ENCODE measurements around the gene NOL11. TPM values are rescaled to one million over a fixed set of nuclear protein-coding genes. Genes with fewer than 3 reads are reported as not detected.

The NOL11 gene
- 53.4 and 56.5 TPM in 2 replicates for total RNA-seq (2014; rRNA removed; shearing (Covaris generic))

GRCh38 chr17:67717624-67718324 lies at the start of gene NOL11:
Gene NOL11, plus strand, starts transcription at chr17:67717936. Its CDS starts 12 bp downstream, at chr17:67717948.

Small RNA genes lying within 50 kb of the gene (small RNA-seq; reads per million reads assigned to genes)
- gene SNORA38B = 0.75 reads per million, percentile 44 among the genes with 10 or more reads in this experiment

Other genes with a start within 250 kb of the NOL11 start
- gene BPTF, start 107.6 kb downstream of the NOL11 start, total RNA-seq (2014; rRNA removed; shearing (Covaris generic)) = 41.6 and 44.1 TPM in 2 replicates